MM.1S (cell line): Measurements from ENCODE around the gene CAMKK2.

ENCODE experiments used
- DNase-seq: peaks from one replicate; pipeline ENCODE4 v3.0.0-alpha.2; 2015
- H2AFZ ChIP-seq: fragments of 300-600 bp; sonication (generic); 2 replicates; pipeline ENCODE4 v1.6.0; 2016; ENCODE audit warnings: antibody characterized with exemption, low read length
- H3F3A ChIP-seq: fragments of 300-600 bp; sonication (generic); 2 replicates; pipeline ENCODE4 v1.6.1; 2016; ENCODE audit warnings: mild to moderate bottlenecking, antibody characterized with exemption, low read length, moderate library complexity, mixed read lengths; ENCODE audit not compliant: insufficient read depth
- H3K27ac ChIP-seq: fragments of 300-600 bp; sonication (generic); 2 replicates; pipeline ENCODE4 v1.5.1; 2016; ENCODE audit warnings: mild to moderate bottlenecking, low read length
- H3K27me3 ChIP-seq: fragments of 300-600 bp; sonication (generic); replicated peaks from 2 replicates; pipeline ENCODE4 v1.6.0; 2016; ENCODE audit warnings: low read length; ENCODE audit not compliant: insufficient read depth
- H3K36me3 ChIP-seq: fragments of 300-600 bp; sonication (generic); replicated peaks from 2 replicates; pipeline ENCODE4 v1.6.1; 2016; ENCODE audit warnings: mild to moderate bottlenecking, low read length, mixed read lengths; ENCODE audit not compliant: insufficient read depth
- H3K4me1 ChIP-seq: fragments of 300-600 bp; sonication (generic); 2 replicates; pipeline ENCODE4 v1.6.1; 2016; ENCODE audit warnings: low read length, mixed read lengths
- H3K4me2 ChIP-seq: fragments of 300-600 bp; sonication (generic); 2 replicates; pipeline ENCODE4 v1.6.0; 2016; ENCODE audit warnings: low read depth, low read length
- H3K4me3 ChIP-seq: fragments of 300-600 bp; sonication (generic); 2 replicates; pipeline ENCODE4 v1.5.1; 2016; ENCODE audit warnings: low read length, mixed read lengths
- H3K79me2 ChIP-seq: fragments of 300-600 bp; sonication (generic); 2 replicates; pipeline ENCODE4 v1.6.1; 2016; ENCODE audit warnings: mixed run types, low read length, mixed read lengths
- H3K9ac ChIP-seq: fragments of 300-600 bp; sonication (generic); 2 replicates; pipeline ENCODE4 v1.6.1; 2016; ENCODE audit warnings: low read length, mixed read lengths
- H3K9me2 ChIP-seq: fragments of 300-600 bp; sonication (generic); replicated peaks from 2 replicates; pipeline ENCODE4 v1.6.1; 2016; ENCODE audit warnings: mild to moderate bottlenecking, low read length, mixed read lengths; ENCODE audit not compliant: insufficient read depth
- H3K9me3 ChIP-seq: fragments of 300-600 bp; sonication (generic); replicated peaks from 2 replicates; pipeline ENCODE4 v1.6.1; 2016; ENCODE audit warnings: mild to moderate bottlenecking, low read length, mixed read lengths; ENCODE audit not compliant: insufficient read depth
- H4K20me1 ChIP-seq: fragments of 300-600 bp; sonication (generic); 2 replicates; pipeline ENCODE4 v1.6.1; 2016; ENCODE audit warnings: mild to moderate bottlenecking, low read length, moderate library complexity, mixed read lengths; ENCODE audit not compliant: insufficient read depth
- EZH2 ChIP-seq: fragments of 300-600 bp; sonication (generic); optimal IDR thresholded peaks from 2 replicates; pipeline ENCODE3; 2017; ENCODE audit warnings: low read depth, mild to moderate bottlenecking, antibody characterized with exemption, low read length, mixed read lengths
- EZH2phosphoT487 ChIP-seq: fragments of 300-600 bp; sonication (generic); IDR thresholded peaks from 2 replicates; pipeline ENCODE4 v1.6.1; 2018; ENCODE audit warnings: antibody characterized with exemption, low read length
- TF ChIP-seq, protein P1 (sequence below): fragments of 300-600 bp; sonication (generic); IDR thresholded peaks from 2 replicates; pipeline ENCODE4 v1.5.1; 2016; ENCODE audit warnings: antibody characterized with exemption, low read length, mixed read lengths

CAMKK2 gene

DNA sequence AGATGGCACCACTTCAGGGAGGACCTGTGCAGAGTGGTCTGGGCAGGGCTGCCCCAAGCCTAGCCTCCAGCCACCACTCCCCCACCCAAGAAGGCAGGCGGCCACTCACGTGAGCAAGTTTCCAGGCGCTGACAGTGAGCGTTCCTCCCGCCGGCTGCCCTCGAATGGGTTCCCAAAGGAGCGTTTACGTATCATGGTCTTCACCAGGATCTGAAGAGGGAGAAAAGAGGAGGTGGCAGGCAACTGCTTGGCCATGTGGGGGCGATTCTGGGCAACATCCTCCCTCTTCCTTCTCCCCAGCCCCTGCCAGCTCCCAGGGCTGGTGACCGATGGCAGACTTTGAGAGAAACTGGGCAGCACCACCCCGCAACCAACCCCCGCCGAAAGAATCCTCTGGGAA is 51.5 kb downstream of the CAMKK2 start:
- Histone ChIP-seq H3K4me2 (no peak overlapping the region), H3K4me3 (no peak overlapping the region), H2AFZ (no peak overlapping the region), H3F3A (no peaks in the 10 kb centered on the region), H3K9me3 (no peaks in the 10 kb centered on the region), H3K36me3 (no peaks in the 10 kb centered on the region), H3K27me3 (no peaks in the 10 kb centered on the region), H3K9ac (no peak overlapping the region), H3K79me2 (no peaks in the 10 kb centered on the region), H3K27ac (no peak overlapping the region), H3K4me1 (no peaks in the 10 kb centered on the region), H3K9me2 (no peaks in the 10 kb centered on the region), H4K20me1 (no peaks in the 10 kb centered on the region)
- TF ChIP-seq, protein P1, sequence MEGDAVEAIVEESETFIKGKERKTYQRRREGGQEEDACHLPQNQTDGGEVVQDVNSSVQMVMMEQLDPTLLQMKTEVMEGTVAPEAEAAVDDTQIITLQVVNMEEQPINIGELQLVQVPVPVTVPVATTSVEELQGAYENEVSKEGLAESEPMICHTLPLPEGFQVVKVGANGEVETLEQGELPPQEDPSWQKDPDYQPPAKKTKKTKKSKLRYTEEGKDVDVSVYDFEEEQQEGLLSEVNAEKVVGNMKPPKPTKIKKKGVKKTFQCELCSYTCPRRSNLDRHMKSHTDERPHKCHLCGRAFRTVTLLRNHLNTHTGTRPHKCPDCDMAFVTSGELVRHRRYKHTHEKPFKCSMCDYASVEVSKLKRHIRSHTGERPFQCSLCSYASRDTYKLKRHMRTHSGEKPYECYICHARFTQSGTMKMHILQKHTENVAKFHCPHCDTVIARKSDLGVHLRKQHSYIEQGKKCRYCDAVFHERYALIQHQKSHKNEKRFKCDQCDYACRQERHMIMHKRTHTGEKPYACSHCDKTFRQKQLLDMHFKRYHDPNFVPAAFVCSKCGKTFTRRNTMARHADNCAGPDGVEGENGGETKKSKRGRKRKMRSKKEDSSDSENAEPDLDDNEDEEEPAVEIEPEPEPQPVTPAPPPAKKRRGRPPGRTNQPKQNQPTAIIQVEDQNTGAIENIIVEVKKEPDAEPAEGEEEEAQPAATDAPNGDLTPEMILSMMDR, result no peak
- no peak for TF ChIP-seq EZH2
- no peak for TF ChIP-seq EZH2phosphoT487
- DNase-seq, result no peak

DNA sequence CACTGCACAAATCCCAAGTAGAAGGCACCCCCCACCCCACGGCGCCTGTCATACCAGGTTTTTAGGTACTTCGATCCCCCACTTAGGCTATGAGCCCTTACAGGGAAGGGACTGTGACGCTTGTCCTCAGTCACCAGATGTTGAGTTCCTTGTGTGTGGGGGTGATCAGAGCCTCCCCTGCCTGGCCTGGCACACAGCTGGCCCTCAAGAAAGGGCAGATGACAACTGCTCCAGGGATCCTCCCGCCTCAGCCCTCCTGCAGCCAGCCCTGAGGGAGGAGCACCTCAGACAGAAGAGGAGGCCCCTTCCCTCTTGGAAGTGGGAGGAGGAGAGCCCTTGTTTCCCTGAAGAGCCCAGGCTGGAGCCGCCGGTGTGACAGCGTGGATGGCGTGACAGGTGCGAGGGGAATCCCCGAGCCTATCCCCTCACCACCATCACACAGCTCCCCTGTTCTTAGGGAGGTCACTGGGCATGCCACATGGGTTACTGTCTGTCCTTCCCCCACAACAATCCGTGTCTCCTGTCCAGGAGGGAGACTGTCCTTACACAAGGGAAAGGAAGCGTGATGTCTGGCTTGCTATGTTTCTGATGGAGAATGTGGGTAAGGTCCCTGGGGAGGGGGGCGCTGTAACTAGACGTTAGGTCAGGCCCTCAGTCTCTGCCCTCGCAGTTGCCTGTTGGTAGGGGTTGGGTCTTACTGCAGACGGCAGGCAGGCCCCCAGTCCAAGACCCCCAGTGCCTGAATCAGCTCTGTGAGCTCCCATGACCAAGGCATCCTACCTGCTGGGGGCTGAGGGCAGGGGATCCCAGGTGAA is 55.1 kb downstream of the CAMKK2 start:
- Histone ChIP-seq H2AFZ (no peak overlapping the region), H3K36me3 (no peaks in the 10 kb centered on the region), H3K9me3 (no peaks in the 10 kb centered on the region), H4K20me1 (no peaks in the 10 kb centered on the region), H3K9ac (no peak overlapping the region), H3K4me3 (no peak overlapping the region), H3F3A (no peaks in the 10 kb centered on the region), H3K79me2 (no peaks in the 10 kb centered on the region), H3K27ac (no peak overlapping the region), H3K4me1 (no peaks in the 10 kb centered on the region), H3K9me2 (no peaks in the 10 kb centered on the region), H3K27me3 (no peaks in the 10 kb centered on the region), H3K4me2 (no peak overlapping the region)
- no peak for DNase-seq
- no peak for TF ChIP-seq EZH2phosphoT487
- no peak for TF ChIP-seq EZH2
- TF ChIP-seq, protein P1, result no peak

DNA sequence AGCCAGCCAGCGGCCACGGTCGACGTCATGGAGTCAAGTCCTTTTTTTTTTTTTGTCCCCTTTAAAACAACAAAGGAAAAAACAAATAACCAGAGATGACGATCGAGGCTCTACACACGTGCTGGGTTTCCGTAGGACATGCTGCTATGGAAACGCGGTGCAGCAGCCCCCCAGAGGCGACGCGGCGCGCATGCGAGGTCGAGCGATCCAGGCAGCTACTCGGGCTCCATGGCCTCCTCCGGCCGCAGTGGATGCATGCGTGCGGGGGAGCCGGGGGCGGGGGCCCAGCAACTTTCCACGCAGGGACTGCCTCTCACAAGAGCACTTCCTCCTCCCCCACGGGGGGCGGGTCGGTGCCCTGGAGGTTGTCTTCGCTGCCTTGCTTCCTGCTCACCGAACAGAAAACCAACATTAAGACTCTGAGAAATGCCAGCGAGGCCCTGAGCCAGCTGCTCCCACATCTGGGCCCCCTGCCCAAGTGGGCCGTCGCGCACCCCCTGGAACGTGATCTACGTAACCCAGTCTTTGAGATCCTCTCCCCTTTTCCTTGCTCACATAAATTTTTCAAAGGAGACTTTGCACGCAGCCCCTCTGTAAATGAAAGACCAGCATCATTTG is 55.9 kb downstream of the CAMKK2 start:
- Histone ChIP-seq H4K20me1 (no peaks in the 10 kb centered on the region), H3K36me3 (no peaks in the 10 kb centered on the region), H3K4me3 (no peak overlapping the region)

More for the DNA sequence above, 55.9 kb downstream of the CAMKK2 start:
- no peak overlapping the region for H3K9ac ChIP-seq
- no peaks in the 10 kb centered on the region for H3K79me2 ChIP-seq
- H2AFZ ChIP-seq, result no peak overlapping the region
- no peaks in the 10 kb centered on the region for H3K27me3 ChIP-seq
- H3K27ac ChIP-seq, result no peak overlapping the region
- TF ChIP-seq EZH2 (no peak), EZH2phosphoT487 (no peak)
- TF ChIP-seq, protein P1, result no peak
- no peaks in the 10 kb centered on the region for H3K9me2 ChIP-seq
- no peak for DNase-seq
- H3K4me1 ChIP-seq, result no peaks in the 10 kb centered on the region
- H3K9me3 ChIP-seq, result no peaks in the 10 kb centered on the region
- no peak overlapping the region for H3K4me2 ChIP-seq
- no peaks in the 10 kb centered on the region for H3F3A ChIP-seq
